Cardiac septum (tissue), 1 donor: ENCODE data around the gene FGF23. TPM values are rescaled to one million over a fixed set of nuclear protein-coding genes. Genes with fewer than 3 reads are reported as not detected.
"Not testable (repeated sequence)": the region's sequence is repeated elsewhere in the genome, so short reads cannot be mapped to it uniquely, and the experiment has no call there.

Experiments used
- DNase-seq: peaks from one replicate; pipeline ENCODE4 v3.0.0-alpha.2; 2020; ENCODE audit warnings: low spot score
- intact Hi-C: fragments of 100-400 bp; cut with DNase I; formaldehyde crosslinking; loops from one replicate; pipeline ENCODE4 v1.14.0; 2022
- long read RNA-seq: library from polyadenylated mRNA; unstranded; transcript quantifications from one replicate; pipeline ENCODE4 v2.0.0, GENCODE V29; 2021
- total RNA-seq: library from RNA; stranded (reverse); fragmentation: NEBNext Ultra II Directional; extraction: Animal tissue kit (Norgen Biotek cat#: 25700); gene quantifications from one replicate; pipeline ENCODE4 v1.2.1, GENCODE V29; 2021
- donor health status: DM: no; HTN: no; CAD: no.

The FGF23 gene
- 0.46 TPM for total RNA-seq
- long read RNA-seq: 0 reads

GRCh38 chr12:4379405-4379804 lies at the start of gene FGF23:
FGF23 (minus strand) TSS chr12:4379712; CDS start chr12:4379582, 130 bp downstream.
- DNase-seq: no peak

GRCh38 chr12:4424422-4424821 lies 44.9 kb upstream of the FGF23 start:
- intact Hi-C loops: no loop called here
- no peak for DNase-seq

More at GRCh38 chr12:4379405-4379804, at the start of gene FGF23:
- intact Hi-C loops: no loop called here

- intact Hi-C loops: loop anchor here (2.0 kb wide), 1 partner anchor 103 kb away; no protein-coding TSS in a partner anchor
- DNase-seq: no peak
Measured at GRCh38 chr12:4423528-4424195, 44.1 kb upstream of the FGF23 start.

GRCh38 chr12:4422985-4423384 lies 43.5 kb upstream of the FGF23 start:
- intact Hi-C loops: loop anchor here (2.0 kb wide), 1 partner anchor 104 kb away; no protein-coding TSS in a partner anchor
- DNase-seq: no peak

- DNase-seq: no peak
- intact Hi-C loops: loop anchor here (2.0 kb wide), 1 partner anchor 105 kb away; no protein-coding TSS in a partner anchor
Measured at GRCh38 chr12:4421590-4422031, 42.1 kb upstream of the FGF23 start.

- intact Hi-C loops: no loop called here
- no peak for DNase-seq
Measured at GRCh38 chr12:4420138-4420670, 40.7 kb upstream of the FGF23 start.

GRCh38 chr12:4418913-4419312 lies 39.4 kb upstream of the FGF23 start:
- DNase-seq: peak; percentile 22
- intact Hi-C loops: no loop called here

GRCh38 chr12:4417936-4418335 lies 38.4 kb upstream of the FGF23 start:
- DNase-seq: no peak
- intact Hi-C loops: no loop called here

- intact Hi-C loops: no loop called here
- DNase-seq: no peak
Measured at GRCh38 chr12:4417455-4417854, 37.9 kb upstream of the FGF23 start.

GRCh38 chr12:4416276-4416675 lies 36.8 kb upstream of the FGF23 start:
- intact Hi-C loops: no loop called here
- DNase-seq: no peak

- intact Hi-C loops: no loop called here
- DNase-seq: no peak
Measured at GRCh38 chr12:4412465-4412864, 33.0 kb upstream of the FGF23 start.

- DNase-seq: no peak
- intact Hi-C loops: no loop called here
Measured at GRCh38 chr12:4412056-4412455, 32.5 kb upstream of the FGF23 start.

GRCh38 chr12:4407136-4407535 lies 27.6 kb upstream of the FGF23 start:
- DNase-seq: no peak
- intact Hi-C loops: no loop called here

- DNase-seq, intact Hi-C loops: not testable (repeated sequence)
Measured at GRCh38 chr12:4404877-4405637, 25.5 kb upstream of the FGF23 start.

GRCh38 chr12:4402996-4403395 lies 23.5 kb upstream of the FGF23 start:
- no peak for DNase-seq
- intact Hi-C loops: no loop called here

- intact Hi-C loops: no loop called here
- no peak for DNase-seq
Measured at GRCh38 chr12:4401117-4401516, 21.6 kb upstream of the FGF23 start.

- intact Hi-C loops: no loop called here
- no peak for DNase-seq
Measured at GRCh38 chr12:4395818-4396217, 16.3 kb upstream of the FGF23 start.

- intact Hi-C loops: no loop called here
- DNase-seq: no peak
Measured at GRCh38 chr12:4393211-4393610, 13.7 kb upstream of the FGF23 start.

- DNase-seq: no peak
- intact Hi-C loops: no loop called here
Measured at GRCh38 chr12:4392223-4392742, 12.8 kb upstream of the FGF23 start.

- DNase-seq: no peak
- intact Hi-C loops: no loop called here
Measured at GRCh38 chr12:4388662-4389061, 9.2 kb upstream of the FGF23 start.
